NOMO-1 (cell line): ENCODE measurements around the gene HTRA2.
"Not testable (repeated sequence)": the region's sequence is repeated elsewhere in the genome, so short reads cannot be mapped to it uniquely, and the experiment has no call there.

Experiments
- DNase-seq, 2 experiments: peaks; one replicate each; lab custom pipeline; 2025; ENCODE audit not compliant: unreplicated experiment in 2 of 2; lab: John Stamatoyannopoulos, UW

Gene HTRA2

GRCh38 chr2:74556831-74557370 lies 27.2 kb downstream of the HTRA2 start:
- DNase-seq = no peak

GRCh38 chr2:74558284-74559230 lies 28.8 kb downstream of the HTRA2 start:
- DNase-seq = no peak

- no peak for DNase-seq
These were observed 30.2 kb downstream of the HTRA2 start for GRCh38 chr2:74559912-74560311.

- DNase-seq = no peak
These were observed 30.9 kb downstream of the HTRA2 start for GRCh38 chr2:74560591-74560990.

- DNase-seq = not testable (repeated sequence)
These were observed 31.3 kb downstream of the HTRA2 start for GRCh38 chr2:74561022-74561421.

- DNase-seq = no peak
These were observed 32.5 kb downstream of the HTRA2 start for GRCh38 chr2:74562126-74562775.

GRCh38 chr2:74564222-74564621 lies 34.5 kb downstream of the HTRA2 start:
- DNase-seq = no peak

GRCh38 chr2:74566076-74566753 lies 36.5 kb downstream of the HTRA2 start:
- no peak for DNase-seq

- peak in 1 of 2 experiments; percentile 60 for DNase-seq
These were observed 37.0 kb downstream of the HTRA2 start for GRCh38 chr2:74566754-74567085.

- DNase-seq = no peak
These were observed 38.1 kb downstream of the HTRA2 start for GRCh38 chr2:74567881-74568280.

- DNase-seq = no peak
These were observed 40.0 kb downstream of the HTRA2 start for GRCh38 chr2:74569686-74570085.

- peak; percentile 22 to 27 for DNase-seq
These were observed 41.3 kb downstream of the HTRA2 start for GRCh38 chr2:74571058-74571457.

GRCh38 chr2:74572178-74572925 lies 42.6 kb downstream of the HTRA2 start:
- DNase-seq = no peak

- peak; percentile 73 to 86 for DNase-seq
These were observed 44.2 kb downstream of the HTRA2 start for GRCh38 chr2:74573747-74574562.

- no peak for DNase-seq
These were observed 45.6 kb downstream of the HTRA2 start for GRCh38 chr2:74575320-74575719.

GRCh38 chr2:74576211-74576862 lies 46.6 kb downstream of the HTRA2 start:
- no peak for DNase-seq

GRCh38 chr2:74576863-74577229 lies 47.1 kb downstream of the HTRA2 start:
- peak; percentile 89 to 95 for DNase-seq

- peak; percentile 57 to 68 for DNase-seq
These were observed 47.7 kb downstream of the HTRA2 start for GRCh38 chr2:74577448-74577847.

GRCh38 chr2:74578408-74578807 lies 48.7 kb downstream of the HTRA2 start:
- no peak for DNase-seq
